A673 (cell line): ENCODE results near the gene MICAL2. TPM values are rescaled to one million over a fixed set of nuclear protein-coding genes. Genes with fewer than 3 reads are reported as not detected.

ENCODE experiments used
- BruUV-seq: library from RNA; stranded (reverse); fragments of 400-500 nt; replicated peaks from 2 replicates; lab custom pipeline; 2021; lab: Mats Ljungman, UMichigan
- CTCF ChIA-PET: fragments of 300-600 bp; sonication (Branson Sonifier 250); formaldehyde crosslinking; loops from one replicate; lab custom pipeline; 2022; ENCODE audit warnings: antibody characterized with exemption; lab: Charles Lee
- POLR2A ChIA-PET: fragments of 300-600 bp; sonication (Branson Sonifier 250); formaldehyde crosslinking; loops from one replicate; lab custom pipeline; 2022; ENCODE audit warnings: antibody characterized with exemption; ENCODE audit not compliant: low non-redundant PET; lab: Charles Lee
- DNase-seq: peaks from one replicate; pipeline ENCODE4 v3.0.0-alpha.2; 2015; ENCODE audit warnings: low spot score
- H3K27ac ChIP-seq: fragments of 200-600 bp; sonication (generic); 2 replicates; pipeline ENCODE4 v1.5.1; 2016; ENCODE audit warnings: mixed run types, low read depth, mild to moderate bottlenecking, mixed read lengths, antibody characterized with exemption, low read length; ENCODE audit not compliant: poor library complexity, severe bottlenecking
- H3K27me3 ChIP-seq: fragments of 200-600 bp; sonication (generic); replicated peaks from 2 replicates; pipeline ENCODE4 v1.6.1; 2017; ENCODE audit warnings: mixed run types, low read depth, mild to moderate bottlenecking, mixed read lengths, antibody characterized with exemption, low read length; ENCODE audit not compliant: insufficient read depth, poor library complexity
- H3K36me3 ChIP-seq: fragments of 200-600 bp; sonication (generic); 2 replicates; pipeline ENCODE4 v1.6.1; 2016; ENCODE audit warnings: mixed run types, mild to moderate bottlenecking, mixed read lengths, antibody characterized with exemption, low read length; ENCODE audit not compliant: insufficient read depth, poor library complexity, severe bottlenecking
- H3K4me1 ChIP-seq: fragments of 200-600 bp; sonication (generic); 2 replicates; pipeline ENCODE4 v1.6.1; 2017; ENCODE audit warnings: mixed run types, mild to moderate bottlenecking, mixed read lengths, antibody characterized with exemption, low read length; ENCODE audit not compliant: insufficient read depth, poor library complexity, severe bottlenecking
- H3K4me3 ChIP-seq: fragments of 200-600 bp; sonication (generic); 2 replicates; pipeline ENCODE4 v1.5.1; 2016; ENCODE audit warnings: low read depth, mixed run types, mild to moderate bottlenecking, mixed read lengths, low read length; ENCODE audit not compliant: poor library complexity, severe bottlenecking
- H3K9me3 ChIP-seq: fragments of 200-600 bp; sonication (generic); 2 replicates; pipeline ENCODE4 v1.6.1; 2016; ENCODE audit warnings: mixed run types, low read depth, mild to moderate bottlenecking, mixed read lengths, antibody characterized with exemption, low read length; ENCODE audit not compliant: poor library complexity, severe bottlenecking
- EZH2 ChIP-seq: fragments of 200-600 bp; sonication (generic); IDR thresholded peaks from 2 replicates; pipeline ENCODE4 v1.6.1; 2017; ENCODE audit warnings: borderline replicate concordance, low read depth, mild to moderate bottlenecking, mixed read lengths, antibody characterized with exemption, low read length; ENCODE audit not compliant: poor library complexity, severe bottlenecking
- intact Hi-C: fragments of 100-400 bp; cut with micrococcal nuclease; formaldehyde crosslinking; loops from one replicate; pipeline ENCODE4 v1.10.0; 2022; ENCODE audit not compliant: unreplicated experiment
- total RNA-seq: library from RNA; stranded (reverse); gene quantifications from 2 replicates; pipeline ENCODE4 v1.2.3, GENCODE V29; 2021
- TF ChIP-seq, protein P1 (sequence below): fragments of 300-800, 200-600 bp; sonication (generic); conservative IDR thresholded peaks from 2 replicates; pipeline ENCODE4 v1.5.1; 2017; ENCODE audit warnings: low read depth, mild to moderate bottlenecking, antibody characterized with exemption, low read length, moderate library complexity, mixed read lengths

Gene MICAL2
- total RNA-seq, 1 experiment from 2014 or later = 1.1 TPM

DNA sequence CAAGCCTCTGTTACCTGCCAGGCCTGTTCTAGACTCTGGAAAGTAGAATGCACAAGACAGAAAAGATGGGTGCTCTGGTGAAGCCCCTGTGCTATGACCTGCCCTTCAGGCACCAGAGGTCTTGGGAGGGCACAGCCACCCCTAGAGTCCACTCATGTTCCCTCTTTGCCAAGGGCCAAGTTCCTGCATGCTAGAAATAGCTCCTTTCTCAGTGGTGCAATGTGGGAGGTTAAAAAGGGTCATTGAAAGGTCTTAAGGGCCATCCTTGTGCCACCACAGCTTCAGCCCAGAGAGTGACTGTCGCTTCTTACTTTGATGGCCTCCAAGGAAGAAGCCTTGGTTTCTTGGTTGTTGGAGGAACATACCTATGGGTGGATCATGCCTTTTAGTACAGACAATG lies 182.4 kb downstream of the MICAL2 start:
- no peaks in the 10 kb centered on the region for H3K9me3 ChIP-seq
- H3K27ac ChIP-seq = no peak overlapping the region
- DNase-seq = no peak
- H3K36me3 ChIP-seq = no peaks in the 10 kb centered on the region
- POLR2A ChIA-PET = no interaction called here
- no peaks in the 10 kb centered on the region for H3K4me1 ChIP-seq
- no peaks in the 10 kb centered on the region for H3K27me3 ChIP-seq
- intact Hi-C loops = no loop called here
- CTCF ChIA-PET = no interaction called here
- H3K4me3 ChIP-seq = no peak overlapping the region
- BruUV-seq = no TSS peak
- no peak for TF ChIP-seq EZH2
- TF ChIP-seq, protein P1, sequence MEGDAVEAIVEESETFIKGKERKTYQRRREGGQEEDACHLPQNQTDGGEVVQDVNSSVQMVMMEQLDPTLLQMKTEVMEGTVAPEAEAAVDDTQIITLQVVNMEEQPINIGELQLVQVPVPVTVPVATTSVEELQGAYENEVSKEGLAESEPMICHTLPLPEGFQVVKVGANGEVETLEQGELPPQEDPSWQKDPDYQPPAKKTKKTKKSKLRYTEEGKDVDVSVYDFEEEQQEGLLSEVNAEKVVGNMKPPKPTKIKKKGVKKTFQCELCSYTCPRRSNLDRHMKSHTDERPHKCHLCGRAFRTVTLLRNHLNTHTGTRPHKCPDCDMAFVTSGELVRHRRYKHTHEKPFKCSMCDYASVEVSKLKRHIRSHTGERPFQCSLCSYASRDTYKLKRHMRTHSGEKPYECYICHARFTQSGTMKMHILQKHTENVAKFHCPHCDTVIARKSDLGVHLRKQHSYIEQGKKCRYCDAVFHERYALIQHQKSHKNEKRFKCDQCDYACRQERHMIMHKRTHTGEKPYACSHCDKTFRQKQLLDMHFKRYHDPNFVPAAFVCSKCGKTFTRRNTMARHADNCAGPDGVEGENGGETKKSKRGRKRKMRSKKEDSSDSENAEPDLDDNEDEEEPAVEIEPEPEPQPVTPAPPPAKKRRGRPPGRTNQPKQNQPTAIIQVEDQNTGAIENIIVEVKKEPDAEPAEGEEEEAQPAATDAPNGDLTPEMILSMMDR = no peak

DNA sequence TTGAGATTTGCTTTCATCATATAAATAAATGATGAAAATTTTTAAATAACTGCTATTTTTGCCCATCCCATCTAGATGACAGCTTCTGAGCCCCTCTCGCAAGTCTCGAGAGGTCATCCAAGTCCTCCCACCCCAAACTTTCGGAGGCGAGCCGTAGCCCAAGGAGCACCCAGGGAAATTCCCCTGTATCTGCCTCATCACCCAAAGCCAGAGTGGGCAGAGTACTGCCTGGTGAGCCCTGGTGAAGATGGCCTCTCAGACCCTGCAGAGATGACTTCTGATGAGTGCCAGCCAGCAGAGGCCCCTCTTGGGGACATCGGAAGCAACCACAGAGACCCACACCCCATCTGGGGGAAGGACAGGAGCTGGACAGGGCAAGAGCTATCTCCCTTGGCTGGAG lies 183.1 kb downstream of the MICAL2 start:
- no peak for TF ChIP-seq EZH2
- TF ChIP-seq, protein P1 = no peak
- BruUV-seq = no TSS peak
- Histone ChIP-seq H3K4me1 (no peaks in the 10 kb centered on the region), H3K36me3 (no peaks in the 10 kb centered on the region), H3K27ac (no peak overlapping the region), H3K27me3 (no peaks in the 10 kb centered on the region), H3K4me3 (no peak overlapping the region), H3K9me3 (peaks cover 1% of the 10 kb centered on the region)
- DNase-seq = no peak
- CTCF ChIA-PET = no interaction called here
- POLR2A ChIA-PET = no interaction called here
- intact Hi-C loops = no loop called here

- Histone ChIP-seq H3K27me3 (no peaks in the 10 kb centered on the region), H3K4me3 (no peak overlapping the region), H3K4me1 (no peaks in the 10 kb centered on the region), H3K9me3 (peaks cover 9% of the 10 kb centered on the region), H3K27ac (no peak overlapping the region), H3K36me3 (no peaks in the 10 kb centered on the region)
- DNase-seq = no peak
- no TSS peak for BruUV-seq
- ChIA-PET POLR2A (no interaction called here), CTCF (no interaction called here)
- intact Hi-C loops = no loop called here
- no peak for TF ChIP-seq EZH2
- TF ChIP-seq, protein P1 = no peak
These were observed 184.2 kb downstream of the MICAL2 start for GRCh38 chr11:12294613-12295012.
